Erythroblast (primary cell): ENCODE measurements around the gene SLC19A1.

Source experiments
- GATA1 ChIP-seq: IDR thresholded peaks from 2 replicates; pipeline ENCODE4 v1.6.1; 2011; ENCODE audit warnings: low read depth, mild to moderate bottlenecking, control low read depth, low read length, moderate library complexity
- POLR2A ChIP-seq: IDR thresholded peaks from 2 replicates; pipeline ENCODE4 v1.6.1; 2011; ENCODE audit warnings: mild to moderate bottlenecking, low read length

- TF ChIP-seq POLR2A (no peak), GATA1 (no peak)
Measured at GRCh38 chr21:45571641-45572040, 29.4 kb upstream of the SLC19A1 start.
